ENCODE data around the gene ZFHX3. TPM values are rescaled to one million over a fixed set of nuclear protein-coding genes. Genes with fewer than 3 reads are reported as not detected.

The ZFHX3 gene
- total RNA-seq, 6 experiments from 2014 or later, result 14.5 to 25.8 (median 15.8) TPM

GRCh38 chr16:73063854-73064211, 15.9 kb upstream of the ZFHX3 start:
- Mint-ChIP-seq H3K9me3 (no peaks in the 10 kb centered on the region), H3K36me3 (ENCODE audit: low read depth) (no peaks in the 10 kb centered on the region), H3K4me3 (peak overlapping the region; percentile 95), H3K27me3 (ENCODE audit: insufficient read depth) (peaks cover 5% of the 10 kb centered on the region; the same call in 1 of the 2 replicates), H3K27ac (peak overlapping the region; percentile 90), H3K4me1 (ENCODE audit: low read depth) (peaks cover 88% of the 10 kb centered on the region)
- DNase-seq, result no peak
- TF ChIP-seq CTCF (IDR thresholded peaks at IDR 0.05), result no peak

- no peak for TF ChIP-seq CTCF (IDR thresholded peaks at IDR 0.05)
- H3K4me3 Mint-ChIP-seq, result peak overlapping the region; percentile 95
- H3K27ac Mint-ChIP-seq, result peak overlapping the region; percentile 90
- DNase-seq, result no peak
- H3K27me3 Mint-ChIP-seq (ENCODE audit: insufficient read depth), result peaks cover 6% of the 10 kb centered on the region; the same call in 1 of the 2 replicates
- peaks cover 80% of the 10 kb centered on the region for H3K4me1 Mint-ChIP-seq (ENCODE audit: low read depth)
- H3K36me3 Mint-ChIP-seq (ENCODE audit: low read depth), result no peaks in the 10 kb centered on the region
- H3K9me3 Mint-ChIP-seq, result no peaks in the 10 kb centered on the region
Measured at GRCh38 chr16:73062743-73063733, 15.1 kb upstream of the ZFHX3 start.

- no peak for DNase-seq
- TF ChIP-seq CTCF (IDR thresholded peaks at IDR 0.05), result no peak
- no peaks in the 10 kb centered on the region for H3K36me3 Mint-ChIP-seq (ENCODE audit: low read depth)
- H3K9me3 Mint-ChIP-seq, result no peaks in the 10 kb centered on the region
- peak overlapping the region; percentile 57; the same call in 1 of the 2 replicates for H3K4me3 Mint-ChIP-seq
- peaks cover 71% of the 10 kb centered on the region for H3K4me1 Mint-ChIP-seq (ENCODE audit: low read depth)
- peak overlapping the region; percentile 34 for H3K27ac Mint-ChIP-seq
- H3K27me3 Mint-ChIP-seq (ENCODE audit: insufficient read depth), result peaks cover 6% of the 10 kb centered on the region; the same call in 1 of the 2 replicates
Measured at GRCh38 chr16:73062001-73062616, 14.2 kb upstream of the ZFHX3 start.

GRCh38 chr16:73060892-73061490, 13.1 kb upstream of the ZFHX3 start:
- peaks cover 65% of the 10 kb centered on the region for H3K4me1 Mint-ChIP-seq (ENCODE audit: low read depth)
- no peak for DNase-seq
- H3K4me3 Mint-ChIP-seq, result peak overlapping the region; percentile 91; the same call in 1 of the 2 replicates
- H3K27ac Mint-ChIP-seq, result no peak overlapping the region
- no peaks in the 10 kb centered on the region for H3K9me3 Mint-ChIP-seq
- TF ChIP-seq CTCF (IDR thresholded peaks at IDR 0.05), result no peak
- H3K27me3 Mint-ChIP-seq (ENCODE audit: insufficient read depth), result peaks cover 6% of the 10 kb centered on the region; the same call in 1 of the 2 replicates
- no peaks in the 10 kb centered on the region for H3K36me3 Mint-ChIP-seq (ENCODE audit: low read depth)

- Mint-ChIP-seq H3K4me3 (peak overlapping the region; percentile 91), H3K4me1 (ENCODE audit: low read depth) (peaks cover 56% of the 10 kb centered on the region), H3K36me3 (ENCODE audit: low read depth) (no peaks in the 10 kb centered on the region), H3K27me3 (ENCODE audit: insufficient read depth) (peaks cover 6% of the 10 kb centered on the region; the same call in 1 of the 2 replicates), H3K9me3 (no peaks in the 10 kb centered on the region), H3K27ac (peak overlapping the region; percentile 87)
- DNase-seq, result no peak
- no peak for TF ChIP-seq CTCF (IDR thresholded peaks at IDR 0.05)
Measured at GRCh38 chr16:73059779-73060615, 12.1 kb upstream of the ZFHX3 start.

Measured in HFFc6 (cell line).